Activated CD4-positive, alpha-beta T cell treated with anti-CD3 and anti-CD28 coated beads, Interleukin-2, amount 50 U/mL, for 4 hours (primary cell): ENCODE results near the gene TAF10.

Source experiments
- DNase-seq, 2 experiments: peaks; one replicate each; pipeline ENCODE4 v3.0.0-alpha.2; 2020

Gene TAF10

DNA sequence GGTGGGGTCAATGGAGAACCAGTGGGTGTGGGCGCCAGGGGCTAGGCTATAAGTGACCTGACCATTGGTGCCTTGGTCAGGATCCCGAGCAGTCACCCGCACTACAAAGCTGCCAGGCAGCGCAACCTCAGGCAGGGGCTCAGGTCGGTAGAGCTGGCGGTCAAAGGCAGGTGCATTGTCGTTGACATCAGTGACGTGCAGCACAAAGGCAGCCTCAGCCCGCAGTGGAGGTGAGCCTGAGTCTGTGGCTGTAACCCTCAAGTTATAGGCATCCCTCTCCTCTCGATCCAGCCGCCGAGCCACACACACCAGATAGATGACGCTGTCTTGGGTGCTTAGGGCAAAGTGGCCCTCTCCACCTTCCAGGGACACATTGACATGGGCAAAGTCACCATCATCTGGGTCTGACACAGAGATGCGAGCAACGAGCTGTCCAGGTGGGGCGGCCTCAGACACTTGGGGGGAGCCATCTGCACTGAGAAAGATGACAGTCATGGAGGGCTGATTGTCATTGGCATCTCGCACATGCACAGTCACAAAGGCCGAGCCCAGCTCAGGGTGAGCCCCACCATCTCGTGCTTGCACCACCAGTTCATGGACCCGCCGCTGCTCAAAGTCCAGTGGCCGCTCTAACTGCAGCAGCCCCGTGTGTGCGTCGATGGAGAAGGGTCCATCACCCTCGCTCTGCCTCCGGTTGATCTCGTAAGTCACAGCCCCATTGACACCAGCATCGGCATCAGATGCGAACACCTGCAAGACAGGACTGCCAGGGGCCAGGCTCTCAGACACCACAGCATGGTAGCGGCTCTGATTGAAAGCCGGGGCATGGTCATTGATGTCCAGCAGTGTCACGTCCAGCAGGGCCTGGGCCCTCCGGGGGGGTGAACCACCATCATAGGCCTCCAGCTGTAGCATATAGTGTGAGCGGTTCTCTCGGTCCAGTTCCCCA, 28.3 kb upstream of the TAF10 start:
- DNase-seq, result no peak

DNA sequence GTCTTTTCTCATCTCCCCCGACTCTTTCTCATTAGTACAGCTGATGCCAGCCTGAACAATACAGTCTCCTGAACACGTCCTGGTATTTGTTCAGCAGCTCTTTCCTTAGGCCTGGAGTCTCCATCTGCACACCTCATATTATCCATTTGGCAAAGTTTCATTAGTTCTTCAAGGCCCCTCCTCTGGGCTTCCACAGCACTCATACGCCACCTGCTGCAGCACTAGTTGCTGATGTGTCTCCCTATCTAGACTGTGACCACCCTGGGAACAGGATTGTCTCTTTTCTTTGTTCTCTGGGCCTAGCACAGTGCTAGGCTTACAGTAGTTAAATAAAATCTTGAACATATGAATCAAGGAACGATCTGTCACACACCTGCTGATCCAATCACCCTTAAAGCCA, 26.4 kb upstream of the TAF10 start:
- no peak for DNase-seq

DNA sequence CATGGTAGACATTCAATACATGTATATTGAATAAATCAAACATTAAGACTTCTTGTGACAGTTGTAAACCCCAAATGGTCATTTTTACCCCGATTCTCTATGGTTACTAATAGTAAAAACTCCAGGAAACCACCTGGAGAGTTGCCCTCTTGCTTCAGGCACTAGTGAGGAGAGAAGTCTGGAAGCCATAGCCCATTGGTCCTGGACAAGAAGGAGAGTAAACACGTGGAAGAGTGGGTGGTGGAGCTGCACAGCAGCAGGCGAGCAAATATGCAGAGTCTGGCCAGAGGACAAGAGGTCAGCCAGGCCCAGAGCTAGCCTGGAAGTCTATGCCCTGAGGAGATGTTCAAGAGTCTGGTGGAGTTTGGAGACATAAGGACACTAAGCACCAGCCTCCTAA, 25.9 kb upstream of the TAF10 start:
- DNase-seq, result no peak

DNA sequence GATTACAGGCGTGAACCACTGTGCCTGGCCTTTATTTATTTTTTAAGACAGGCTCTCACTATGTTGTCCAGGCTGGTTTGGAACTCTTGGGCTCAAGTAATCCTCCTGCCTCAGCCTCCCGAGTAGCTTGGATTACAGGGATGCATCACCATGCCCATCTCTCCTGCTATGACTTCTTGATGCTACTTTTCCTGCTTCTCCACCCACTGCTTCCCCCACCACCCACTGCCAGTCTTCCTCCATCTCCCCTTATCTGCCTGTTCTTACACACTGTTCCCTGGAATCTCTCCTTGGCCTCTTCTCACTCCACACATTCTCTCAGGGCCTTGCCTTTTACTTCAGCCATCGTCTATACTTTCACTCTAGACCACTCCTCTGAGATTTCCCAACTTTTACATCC, 24.5 kb upstream of the TAF10 start:
- no peak for DNase-seq

DNA sequence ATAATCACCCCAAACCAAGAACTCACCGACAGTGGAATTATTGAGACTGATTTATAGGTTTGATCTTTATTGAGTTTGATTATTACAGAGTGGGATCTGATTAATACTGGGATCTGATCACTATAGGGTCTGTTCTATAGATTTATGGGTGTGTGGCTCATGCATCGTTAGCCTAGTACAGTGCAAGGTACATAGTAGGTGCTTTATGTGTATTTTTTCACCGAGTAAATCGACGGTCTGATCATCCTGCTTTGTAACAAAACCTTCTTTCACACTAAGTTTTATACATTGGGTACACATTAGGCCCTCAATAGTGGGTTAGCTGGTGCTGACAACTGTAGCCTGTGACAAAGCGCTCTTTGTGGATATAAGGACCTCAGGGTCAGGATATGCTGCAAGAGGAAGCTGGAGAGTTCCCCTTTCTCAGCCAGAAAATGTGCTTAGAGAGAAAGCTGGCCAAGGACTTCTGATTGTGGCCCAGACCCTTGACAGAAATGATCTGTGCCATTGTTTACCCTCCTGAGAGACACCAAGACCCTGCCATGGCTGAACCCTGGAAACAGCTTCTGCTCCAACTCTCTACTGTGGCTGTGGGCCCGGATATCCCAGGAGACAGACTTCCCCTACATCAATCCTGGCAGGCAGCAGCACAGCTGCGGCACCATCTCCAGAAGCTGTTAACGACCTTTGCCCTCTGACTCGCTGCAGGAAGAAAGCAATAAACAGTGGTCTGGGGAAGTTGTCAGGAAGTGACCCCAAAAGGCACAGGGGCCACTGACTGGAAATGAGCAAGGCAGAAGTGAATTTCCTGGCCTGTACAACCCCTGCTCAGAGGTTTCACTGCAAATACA, 23.3 kb upstream of the TAF10 start:
- no peak for DNase-seq

DNA sequence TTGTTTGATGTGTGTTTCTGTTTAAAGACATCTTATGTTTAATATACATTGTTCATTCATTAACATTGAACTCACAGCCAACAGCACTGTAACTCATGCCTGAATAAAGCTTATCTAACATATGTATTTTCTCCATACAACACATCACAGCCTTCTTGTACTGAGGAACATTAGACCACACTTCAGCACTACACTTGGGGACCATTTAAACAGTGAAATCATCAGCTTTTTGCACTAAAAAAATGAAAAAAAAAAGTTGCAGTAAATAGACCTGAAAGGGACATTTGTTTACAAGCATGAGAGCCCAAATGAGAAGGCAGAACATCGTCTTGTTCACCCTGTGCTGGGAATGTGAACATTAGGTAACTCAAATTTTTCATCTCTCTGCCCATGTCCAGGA, 22.5 kb upstream of the TAF10 start:
- no peak for DNase-seq

DNA sequence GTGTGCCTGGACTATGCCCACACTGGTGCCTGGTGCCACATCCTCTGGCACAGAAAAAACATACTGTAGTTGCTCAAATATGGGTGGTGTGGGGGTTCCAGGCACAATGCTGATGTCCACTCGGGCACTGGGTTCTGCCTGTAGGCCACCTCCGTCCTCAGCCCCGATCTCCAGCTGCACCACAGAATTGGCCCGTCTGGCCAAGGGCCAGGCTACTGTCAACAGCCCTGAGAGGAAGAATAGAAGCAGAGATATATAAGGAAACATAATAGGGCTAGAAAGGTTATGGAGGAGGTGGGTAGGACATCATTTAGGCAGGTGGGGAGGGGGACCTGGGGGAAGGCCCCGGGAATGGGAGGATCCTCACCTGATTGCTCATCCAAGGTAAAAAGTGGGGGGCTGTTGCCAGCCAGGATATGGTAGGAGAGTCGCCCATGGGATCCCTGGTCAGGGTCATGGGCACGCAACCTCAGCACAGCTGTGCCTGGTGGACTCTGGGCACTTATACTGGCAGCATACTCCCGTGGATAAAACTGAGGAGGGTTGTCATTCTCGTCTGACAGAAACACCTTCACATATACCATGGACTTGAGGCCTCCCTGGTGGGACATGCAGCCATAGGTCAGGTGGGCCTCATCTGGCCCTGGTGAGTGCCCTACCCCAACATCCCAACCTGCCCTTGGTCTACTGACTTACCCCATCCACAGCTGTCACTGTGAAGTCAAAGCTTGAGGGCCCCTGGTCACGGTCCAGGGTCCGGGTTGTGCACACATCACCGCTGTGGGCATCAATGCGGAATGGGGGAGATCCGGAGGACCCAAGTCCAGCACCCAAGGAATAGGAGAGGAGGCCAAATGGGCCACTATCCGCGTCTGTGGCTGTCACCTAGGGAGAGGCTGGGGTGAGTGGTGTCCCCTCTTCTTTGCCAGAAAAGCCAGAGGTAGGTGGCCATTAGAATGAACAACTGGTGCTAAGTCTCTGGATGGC, 21.7 kb upstream of the TAF10 start:
- no peak for DNase-seq

DNA sequence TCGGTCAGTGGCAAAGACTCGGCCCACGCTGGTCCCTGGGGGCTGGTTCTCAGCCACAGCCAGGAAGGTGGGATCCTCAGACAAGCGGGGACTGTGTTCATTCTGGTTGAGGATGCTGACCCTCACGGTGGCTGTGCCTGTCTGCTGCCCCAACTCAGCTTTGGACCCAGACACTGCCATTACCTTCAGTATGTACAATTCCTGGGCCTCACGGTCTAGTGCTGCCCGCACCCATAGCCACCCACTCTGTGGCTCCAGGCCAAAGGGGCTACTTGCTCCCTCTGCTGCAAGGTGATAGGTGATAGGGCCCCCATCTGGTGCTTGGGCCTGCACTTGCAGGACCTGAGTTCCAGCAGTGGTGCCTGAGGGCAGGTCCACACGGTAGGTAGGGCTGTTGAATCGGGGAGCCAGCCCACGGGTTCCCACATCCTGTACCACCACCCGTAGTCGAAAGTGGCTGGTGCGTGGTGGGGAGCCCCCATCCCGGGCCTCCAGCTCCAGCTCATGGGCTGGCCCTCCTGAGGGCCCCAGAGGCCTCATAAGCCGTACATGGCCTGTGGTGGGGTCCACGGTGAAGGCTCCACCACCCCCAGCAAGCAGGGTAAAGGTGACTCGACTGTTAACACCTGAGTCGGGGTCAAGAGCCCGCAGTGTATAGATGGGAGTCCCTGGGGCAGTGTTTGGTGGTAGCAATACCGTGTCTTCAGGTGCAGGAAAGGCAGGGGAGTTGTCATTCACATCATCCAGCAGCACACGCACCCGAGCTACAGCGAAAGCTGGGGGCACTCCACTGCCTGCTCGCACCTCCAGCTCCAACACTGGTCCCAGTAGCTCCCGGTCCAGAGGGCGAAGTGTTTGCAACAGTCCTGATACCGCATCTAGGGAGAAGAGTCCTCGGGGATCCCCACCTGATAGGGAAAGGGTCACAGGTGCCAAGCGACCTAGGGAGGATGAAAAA, 20.4 kb upstream of the TAF10 start:
- no peak for DNase-seq

DNA sequence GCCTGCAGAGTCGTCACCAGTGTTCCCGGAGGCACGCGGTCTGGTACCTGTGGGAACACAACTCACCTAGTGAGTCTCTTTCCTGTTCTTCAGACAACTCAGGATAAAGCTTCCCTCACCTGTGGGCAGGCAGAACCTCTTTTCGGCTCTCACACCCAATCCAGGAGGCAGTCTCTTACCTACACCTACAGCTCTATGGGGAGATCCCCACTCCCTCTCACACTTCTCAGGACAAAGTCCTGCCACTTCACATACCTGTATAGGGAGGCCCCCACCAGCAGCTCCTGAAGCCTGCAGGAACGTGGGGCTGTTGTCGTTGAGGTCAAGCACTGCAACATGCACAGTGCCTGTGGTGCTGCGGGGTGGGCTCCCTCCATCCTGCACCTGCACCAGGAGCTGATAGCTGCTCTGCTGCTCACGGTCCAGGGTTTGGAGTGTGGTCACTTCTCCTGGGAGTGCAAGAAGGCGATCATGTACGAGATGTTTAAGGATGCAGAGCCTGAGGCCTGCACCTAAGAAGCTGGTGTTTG, 19.4 kb upstream of the TAF10 start:
- no peak for DNase-seq

DNA sequence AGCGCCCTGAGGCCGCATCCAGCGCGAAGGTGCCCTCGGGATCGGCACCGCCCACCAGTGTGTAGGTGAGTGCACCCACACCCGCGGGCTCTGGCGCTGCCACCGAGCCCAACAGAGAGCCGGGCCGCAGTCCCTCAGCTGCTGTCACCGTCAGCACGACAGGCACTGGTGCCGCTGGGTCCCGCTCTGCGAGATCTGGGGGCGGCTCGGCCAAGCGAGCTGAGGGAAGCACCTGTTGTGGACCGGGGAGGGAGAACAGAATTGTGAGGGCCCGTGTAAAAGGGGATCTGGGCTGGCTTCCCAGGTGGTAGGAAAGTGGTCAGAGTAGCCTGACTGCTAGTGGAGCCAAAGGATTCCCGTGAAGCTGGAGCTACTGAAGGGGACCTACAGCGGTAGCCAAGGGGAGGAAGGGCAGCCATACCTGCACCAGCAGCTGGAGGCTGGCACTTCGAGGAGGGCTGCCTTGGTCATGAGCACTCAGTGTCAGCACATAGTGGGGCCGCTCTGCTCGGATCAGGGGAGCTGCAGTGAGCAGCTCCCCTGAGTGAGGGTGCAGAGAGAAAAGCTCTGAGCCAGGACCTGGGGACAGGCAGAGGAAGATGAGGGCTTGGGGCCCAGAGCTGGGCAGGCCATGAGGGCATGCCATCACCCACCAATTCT, 18.7 kb upstream of the TAF10 start:
- no peak for DNase-seq

DNA sequence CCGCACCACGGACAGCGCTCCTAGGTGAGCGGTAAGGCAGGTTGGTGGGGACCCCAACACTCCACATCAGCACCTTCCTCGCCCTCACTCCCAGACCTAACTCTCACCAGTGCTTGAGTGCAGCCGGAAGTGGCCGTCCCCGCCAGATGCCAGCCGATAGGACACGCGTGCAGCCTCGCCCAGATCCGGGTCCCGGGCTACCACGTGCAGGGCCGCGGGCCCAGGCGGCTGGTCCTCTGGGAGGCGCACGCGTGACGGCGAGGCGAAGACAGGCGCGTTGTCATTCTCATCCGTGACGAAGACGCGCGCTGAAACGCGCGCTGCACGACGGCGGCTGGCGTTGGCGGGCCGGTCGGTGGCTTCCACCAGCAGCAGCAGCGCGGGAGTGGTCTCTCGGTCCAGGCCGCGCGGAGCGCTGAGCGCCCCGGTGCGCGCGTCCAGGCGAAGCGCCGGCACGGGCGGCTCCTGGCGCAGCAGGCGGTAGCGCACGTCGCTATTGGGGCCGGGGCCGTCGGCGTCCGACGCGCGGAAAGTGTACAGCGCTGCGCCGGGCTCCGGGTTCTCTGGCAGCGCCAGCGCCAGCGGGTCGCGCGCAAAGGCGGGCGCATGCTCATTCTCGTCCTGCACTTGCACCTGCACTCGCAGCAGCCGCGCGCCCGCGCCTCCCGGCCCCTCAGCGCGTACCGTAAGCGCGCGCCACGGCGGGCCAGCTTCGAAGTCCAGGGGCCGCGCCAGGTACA, 18.0 kb upstream of the TAF10 start:
- no peak for DNase-seq

DNA sequence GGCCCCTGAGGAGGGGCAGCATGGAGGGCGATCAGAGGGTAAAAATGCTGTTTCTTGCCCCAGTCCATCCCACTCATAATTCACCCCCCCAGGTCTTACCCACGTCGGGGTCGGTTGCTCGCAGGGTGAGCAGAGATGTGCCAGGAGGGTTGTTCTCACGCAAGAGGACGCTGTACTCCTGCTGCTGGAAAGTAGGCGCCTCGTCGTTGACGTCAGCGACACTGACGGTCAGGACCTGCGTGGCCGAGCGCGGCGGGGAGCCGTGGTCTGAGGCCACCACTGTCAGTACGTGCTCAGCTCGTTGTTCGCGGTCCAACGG, 17.5 kb upstream of the TAF10 start:
- no peak for DNase-seq

DNA sequence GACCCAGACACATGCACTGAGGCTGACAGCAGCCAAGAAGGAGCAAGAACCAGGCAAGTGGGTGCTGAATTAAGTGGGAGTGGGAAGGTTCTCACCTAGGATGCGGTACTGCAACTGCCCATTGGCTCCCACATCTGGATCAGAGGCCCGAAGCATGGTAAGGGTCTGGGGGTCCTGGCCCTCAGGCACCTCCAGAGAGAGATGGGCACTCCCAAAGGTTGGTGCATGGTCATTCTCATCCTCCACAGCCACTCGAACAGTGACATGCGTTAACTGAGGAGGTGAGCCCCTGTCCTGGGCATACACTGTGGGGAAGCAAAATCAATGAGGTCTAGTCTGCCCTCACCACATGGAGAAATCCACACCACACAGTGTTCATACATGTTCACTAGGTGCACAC, 16.5 kb upstream of the TAF10 start:
- no peak for DNase-seq

DNA sequence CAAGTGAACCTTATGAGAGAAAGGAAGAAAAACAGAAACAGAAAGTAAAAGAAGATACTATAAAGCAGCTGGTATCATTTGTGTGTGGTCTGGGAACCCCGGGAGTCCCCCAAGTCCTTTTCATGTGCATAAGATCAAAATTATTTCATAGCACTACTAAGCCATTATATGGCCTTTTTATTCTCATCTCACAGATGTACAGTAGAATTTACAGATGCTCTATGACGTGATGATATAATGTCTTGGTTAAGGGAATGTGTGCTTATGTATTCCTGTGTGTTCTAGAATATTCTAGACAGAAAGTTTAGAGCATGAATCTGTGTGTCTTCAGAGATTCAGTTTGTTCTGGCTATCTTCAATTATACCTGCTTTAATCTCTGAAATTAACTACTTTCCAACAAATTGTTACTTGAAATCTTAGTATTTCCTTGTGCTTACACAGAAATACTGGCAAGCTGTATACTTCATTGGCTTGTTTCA, 15.8 kb upstream of the TAF10 start:
- DNase-seq, result no peak

DNA sequence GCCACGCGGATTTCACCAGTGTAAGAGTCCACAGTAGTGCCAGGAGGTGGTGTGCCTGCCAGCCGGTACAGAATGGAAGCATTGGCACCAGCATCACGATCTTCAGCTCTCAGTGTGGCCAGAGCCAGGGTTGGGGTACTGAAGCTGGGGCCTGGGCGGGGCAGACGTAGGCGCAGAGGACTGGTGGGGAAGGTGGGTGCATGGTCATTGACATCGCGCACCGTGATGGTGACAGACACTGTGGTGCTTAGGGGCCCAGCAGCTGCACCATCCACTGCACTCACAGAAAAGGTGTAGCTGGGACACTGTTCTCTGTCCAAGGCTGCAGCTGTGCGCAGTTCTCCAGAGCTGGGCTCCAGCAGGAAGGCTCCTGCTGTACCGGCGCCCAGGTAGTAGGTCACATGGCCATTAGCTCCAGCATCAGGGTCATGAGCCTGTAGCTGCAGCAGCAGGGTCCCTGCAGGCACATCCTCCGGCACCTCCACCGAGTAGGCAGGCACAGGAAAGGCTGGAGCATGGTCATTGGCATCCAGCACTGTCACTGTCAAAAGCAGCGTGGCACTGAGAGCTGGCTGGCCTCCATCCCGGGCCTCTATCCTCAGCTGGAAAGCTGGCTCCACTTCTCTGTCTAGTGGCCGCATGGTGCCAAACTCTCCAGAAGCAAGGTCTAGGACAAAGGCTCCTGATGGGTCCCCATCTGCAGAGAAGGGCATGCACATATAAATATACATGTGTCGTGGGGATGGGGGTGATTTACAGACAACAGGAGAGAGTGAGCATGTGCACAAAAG, 15.2 kb upstream of the TAF10 start:
- no peak for DNase-seq

DNA sequence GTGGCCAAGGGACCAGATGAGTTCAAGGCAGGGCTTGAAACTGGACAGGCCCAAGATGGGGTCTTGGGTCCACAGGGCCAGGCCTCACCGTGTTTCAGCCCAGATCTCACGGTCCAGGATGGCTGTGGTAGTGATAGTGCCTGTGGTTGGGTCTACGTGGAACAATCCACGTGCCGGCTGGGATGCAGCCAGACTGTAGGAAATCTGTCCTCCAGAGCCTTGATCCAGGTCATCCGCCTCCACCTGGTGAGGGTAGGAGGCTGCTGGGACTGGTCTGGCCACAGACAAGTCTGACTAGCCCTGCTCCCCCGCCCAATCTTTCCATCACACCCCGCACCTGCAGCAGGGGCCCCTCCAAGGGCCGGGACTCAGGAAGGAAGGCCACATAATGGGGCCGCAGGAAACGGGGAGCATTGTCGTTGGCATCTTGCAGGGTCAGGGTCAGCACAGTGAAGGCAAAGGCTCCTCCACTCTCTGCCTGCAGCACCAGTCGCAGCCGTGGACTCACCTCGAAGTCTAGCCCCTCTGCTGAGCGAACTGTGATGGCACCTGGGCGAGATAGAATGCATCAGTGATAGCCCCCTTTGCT, 13.9 kb upstream of the TAF10 start:
- DNase-seq, result no peak

DNA sequence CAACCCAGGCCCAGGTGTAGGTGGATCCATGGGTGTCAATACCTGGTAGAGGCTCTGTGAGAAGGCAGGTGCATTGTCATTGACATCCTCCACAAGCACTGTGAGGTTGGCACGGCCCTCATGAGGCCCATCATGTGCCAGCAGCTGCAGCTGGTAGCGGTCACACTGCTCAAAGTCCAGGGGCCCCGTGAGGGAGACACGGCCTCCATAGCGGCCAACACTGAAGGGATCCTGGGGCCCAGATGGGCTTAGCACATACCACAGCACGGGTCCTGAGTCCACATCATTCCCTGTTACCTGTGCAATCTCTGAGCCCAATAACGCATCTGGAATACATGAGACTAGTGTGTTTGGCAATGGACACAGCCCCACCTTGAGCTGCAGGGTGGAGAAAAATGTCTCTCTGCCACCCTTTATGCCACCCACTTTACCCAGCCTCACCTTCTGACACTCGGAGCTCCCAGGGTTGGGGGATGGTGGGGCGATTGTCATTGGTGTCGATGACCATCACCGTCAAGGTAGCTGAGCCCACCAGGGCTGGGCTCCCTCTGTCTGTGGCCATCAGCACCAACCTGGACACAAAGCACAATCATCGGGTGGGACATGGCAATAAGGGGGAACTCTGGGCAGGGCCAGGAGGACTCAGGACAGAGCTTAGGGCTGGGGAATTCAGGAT, 13.3 kb upstream of the TAF10 start:
- DNase-seq, result no peak
